Endodermal cell (in vitro differentiated cells): ENCODE data around the gene TLE5. TPM values are rescaled to one million over a fixed set of nuclear protein-coding genes. Genes with fewer than 3 reads are reported as not detected.
"Not testable (repeated sequence)": the region's sequence is repeated elsewhere in the genome, so short reads cannot be mapped to it uniquely, and the experiment has no call there.

ENCODE experiments used
- DNase-seq: peaks from one replicate; pipeline ENCODE4 v3.0.0-alpha.2; 2017
- H3K27ac ChIP-seq: 2 replicates; pipeline ENCODE4 v1.5.1; 2013; ENCODE audit warnings: mild to moderate bottlenecking, low read depth, low read length, moderate library complexity
- H3K27me3 ChIP-seq: 2 replicates; pipeline ENCODE4 v1.6.1; 2013; ENCODE audit warnings: mild to moderate bottlenecking, low read length, moderate library complexity; ENCODE audit not compliant: insufficient read depth, control insufficient read depth, poor library complexity, severe bottlenecking
- H3K36me3 ChIP-seq: 2 replicates; pipeline ENCODE4 v1.7.0; 2013; ENCODE audit warnings: mild to moderate bottlenecking, low read length, moderate library complexity; ENCODE audit not compliant: control insufficient read depth, insufficient read depth
- H3K4me1 ChIP-seq: one replicate; pipeline ENCODE4 v1.7.0; 2013; ENCODE audit warnings: low read length; ENCODE audit not compliant: control insufficient read depth, insufficient read depth
- H3K4me3 ChIP-seq: 2 replicates; pipeline ENCODE4 v1.5.1; 2013; ENCODE audit warnings: mild to moderate bottlenecking, low read length, moderate library complexity
- H3K9ac ChIP-seq: 2 replicates; pipeline ENCODE4 v1.6.1; 2013; ENCODE audit warnings: mild to moderate bottlenecking, low read length, moderate library complexity; ENCODE audit not compliant: poor library complexity, severe bottlenecking; ENCODE audit errors: extremely low read depth
- H3K9me3 ChIP-seq: 2 replicates; pipeline ENCODE4 v1.6.1; 2013; ENCODE audit warnings: mild to moderate bottlenecking, low read length, moderate library complexity; ENCODE audit not compliant: control insufficient read depth
- H3K27ac Mint-ChIP-seq: 2 replicates; pipeline ENCODE4 v1.8.0; 2020; ENCODE audit warnings: mixed read lengths
- H3K27me3 Mint-ChIP-seq: 2 replicates; pipeline ENCODE4 v1.8.0; 2021; ENCODE audit warnings: mild to moderate bottlenecking, mixed read lengths; ENCODE audit not compliant: insufficient read depth
- H3K36me3 Mint-ChIP-seq: 2 replicates; pipeline ENCODE4 v1.8.0; 2020; ENCODE audit warnings: low read depth, mixed read lengths
- H3K4me1 Mint-ChIP-seq: 2 replicates; pipeline ENCODE4 v1.8.0; 2020; ENCODE audit warnings: mixed read lengths
- H3K4me3 Mint-ChIP-seq: 2 replicates; pipeline ENCODE4 v1.8.0; 2020; ENCODE audit warnings: mild to moderate bottlenecking, moderate library complexity, mixed read lengths
- H3K9me3 Mint-ChIP-seq: 2 replicates; pipeline ENCODE4 v1.8.0; 2020; ENCODE audit warnings: mild to moderate bottlenecking, mixed read lengths
- CTCF ChIP-seq: fragments of 200-600 bp; sonication (generic); conservative IDR thresholded peaks from 2 replicates; pipeline ENCODE4 v1.5.0; 2021; ENCODE audit warnings: antibody characterized with exemption, mild to moderate bottlenecking
- WGBS, 2 experiments: methylation state at CpG; one replicate each; pipeline versions ENCODE4 v1.1.5 to v1.1.7; 2013; ENCODE audit warnings: missing lambda C conversion rate in 2 of 2, mixed read lengths in 1 of 2; ENCODE audit not compliant: insufficient coverage in 1 of 2, insufficient read length in 1 of 2; 5-methylcytosine and 5-hydroxymethylcytosine counted together
- total RNA-seq, 2 donors: library from RNA; stranded (reverse); fragmentation: NEBNext Ultra II Directional in 1 of 2; extraction: Animal tissue kit (Norgen Biotek cat#: 25700) in 1 of 2; gene quantifications; 2 replicates in 1 of 2; 3 replicates in 1 of 2; pipeline ENCODE4 v1.2.1, GENCODE V29; 2021

TLE5 gene
- total RNA-seq, 2 donors from 2014 or later = 488 to 575 TPM

GRCh38 chr19:3054265-3054971 lies 7.9 kb downstream of the TLE5 start:
- no peaks in the 10 kb centered on the region for H3K27me3 ChIP-seq
- H3K4me3 ChIP-seq = no peak overlapping the region
- peaks cover 27% of the 10 kb centered on the region for H3K4me1 Mint-ChIP-seq
- no peaks in the 10 kb centered on the region for H3K9me3 Mint-ChIP-seq
- H3K27me3 Mint-ChIP-seq = peaks cover 1% of the 10 kb centered on the region
- 88 to 93% methylated on average over 4 of the region's 4 CpGs for WGBS, 2 experiments
- H3K27ac ChIP-seq = no peak overlapping the region
- no peak for TF ChIP-seq CTCF
- peaks cover 41% of the 10 kb centered on the region for H3K36me3 Mint-ChIP-seq
- H3K4me1 ChIP-seq = peaks cover 13% of the 10 kb centered on the region
- peaks cover 50% of the 10 kb centered on the region for H3K36me3 ChIP-seq
- H3K4me3 Mint-ChIP-seq = no peak overlapping the region
- H3K27ac Mint-ChIP-seq = peak overlapping the region; percentile 87
- no peaks in the 10 kb centered on the region for H3K9me3 ChIP-seq
- no peak overlapping the region for H3K9ac ChIP-seq
- DNase-seq = no peak

- H3K4me1 Mint-ChIP-seq = peaks cover 26% of the 10 kb centered on the region
- no peak overlapping the region for H3K27ac ChIP-seq
- H3K36me3 ChIP-seq = peaks cover 45% of the 10 kb centered on the region
- DNase-seq = no peak
- H3K4me3 ChIP-seq = no peak overlapping the region
- TF ChIP-seq CTCF = no peak
- no peaks in the 10 kb centered on the region for H3K27me3 ChIP-seq
- H3K27ac Mint-ChIP-seq = no peak overlapping the region
- H3K9me3 ChIP-seq = no peaks in the 10 kb centered on the region
- no peak overlapping the region for H3K4me3 Mint-ChIP-seq
- H3K9me3 Mint-ChIP-seq = no peaks in the 10 kb centered on the region
- H3K4me1 ChIP-seq = peaks cover 13% of the 10 kb centered on the region
- H3K9ac ChIP-seq = no peak overlapping the region
- peaks cover 3% of the 10 kb centered on the region for H3K27me3 Mint-ChIP-seq
- WGBS, 2 experiments = 86% methylated on average over 21 of the region's 21 CpGs; no CpG with 5 or more reads in 1 of the 2 experiments
- H3K36me3 Mint-ChIP-seq = peaks cover 38% of the 10 kb centered on the region
These were observed 8.5 kb downstream of the TLE5 start for GRCh38 chr19:3053780-3054179.

DNA sequence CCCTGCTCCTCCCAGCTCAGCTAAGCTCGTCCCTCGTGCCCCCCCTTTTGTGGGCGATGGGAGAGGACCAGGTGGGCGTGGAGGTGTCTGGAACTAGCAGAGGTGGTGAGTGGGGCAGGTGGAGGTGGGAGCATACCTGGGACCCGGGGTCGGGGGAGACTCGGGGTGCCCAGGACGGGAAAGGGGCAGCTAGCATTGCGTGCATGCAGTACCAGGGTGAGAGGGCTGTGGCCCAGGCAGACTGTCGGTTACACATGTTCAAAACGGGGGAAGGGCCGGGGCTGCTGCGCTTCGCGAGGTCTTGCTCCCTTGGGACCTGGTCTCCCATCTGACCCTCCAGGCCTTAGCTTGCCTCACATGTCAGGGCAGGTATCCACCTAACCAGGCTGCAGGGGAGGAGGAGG lies 9.1 kb downstream of the TLE5 start:
- Histone ChIP-seq H3K27me3 (no peaks in the 10 kb centered on the region), H3K9me3 (no peaks in the 10 kb centered on the region), H3K36me3 (peaks cover 40% of the 10 kb centered on the region), H3K4me3 (no peak overlapping the region), H3K4me1 (peaks cover 13% of the 10 kb centered on the region), H3K9ac (no peak overlapping the region), H3K27ac (no peak overlapping the region)
- no peak for TF ChIP-seq CTCF
- Mint-ChIP-seq H3K36me3 (peaks cover 34% of the 10 kb centered on the region), H3K4me1 (peaks cover 25% of the 10 kb centered on the region), H3K27ac (no peak overlapping the region), H3K27me3 (peaks cover 3% of the 10 kb centered on the region), H3K4me3 (no peak overlapping the region), H3K9me3 (no peaks in the 10 kb centered on the region)
- DNase-seq = no peak
- 89 to 90% methylated on average over 8 to 15 of the region's 15 CpGs for WGBS, 2 experiments

DNA sequence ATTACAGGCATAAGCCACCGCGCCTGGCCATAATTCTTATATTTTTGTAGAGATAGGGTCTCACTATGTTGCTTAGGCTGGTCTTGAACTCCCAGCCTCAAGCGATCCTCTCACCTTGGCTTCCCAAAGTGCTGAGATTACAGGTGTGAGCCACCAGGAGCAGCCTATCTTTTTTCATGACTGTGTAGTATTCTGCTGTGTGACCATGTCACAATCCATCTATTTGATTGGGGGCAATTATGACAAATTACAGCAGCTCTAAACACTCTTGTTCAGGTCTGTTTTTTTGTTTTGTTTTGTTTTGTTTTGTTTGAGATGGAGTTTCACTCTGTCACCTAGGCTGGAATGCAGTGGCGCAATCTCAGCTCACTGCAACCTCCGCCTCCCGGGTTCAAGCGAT lies 12.3 kb downstream of the TLE5 start:
- not testable (repeated sequence) for H3K27me3 Mint-ChIP-seq, H3K9me3 ChIP-seq, H3K4me3 Mint-ChIP-seq, H3K27ac ChIP-seq, H3K27me3 ChIP-seq, DNase-seq, H3K4me3 ChIP-seq, H3K4me1 ChIP-seq, H3K9ac ChIP-seq, H3K27ac Mint-ChIP-seq, H3K9me3 Mint-ChIP-seq
- H3K36me3 ChIP-seq = peaks cover 17% of the 10 kb centered on the region
- WGBS, 2 experiments = 91 to 100% methylated on average over 7 of the region's 7 CpGs
- peaks cover 17% of the 10 kb centered on the region for H3K4me1 Mint-ChIP-seq
- peaks cover 17% of the 10 kb centered on the region for H3K36me3 Mint-ChIP-seq
